Measurements from ENCODE around the gene AFF1. TPM values are rescaled to one million over a fixed set of nuclear protein-coding genes. Genes with fewer than 3 reads are reported as not detected.

Gene AFF1
- total and polyA plus RNA-seq, 2 experiments from 2014 or later, result 9.4 to 13.8 TPM

GRCh38 chr4:87019246-87019791 is 84.5 kb downstream of the AFF1 start:
- WGBS, 2 experiments (ENCODE audit: low coverage in 1 of 2, low lambda C conversion rate in 2 of 2, missing lambda C conversion rate in 2 of 2), result 88% methylated on average over 4 of the region's 4 CpGs
- no peak overlapping the region for H3K4me2 ChIP-seq (ENCODE audit: unreplicated experiment)

GRCh38 chr4:87019898-87020297 is 85.1 kb downstream of the AFF1 start:
- no peaks in the 10 kb centered on the region for H3K9me2 ChIP-seq (ENCODE audit: insufficient read depth)
- no peak overlapping the region for H3K9ac ChIP-seq
- 45 to 52% methylated on average over 2 of the region's 2 CpGs for WGBS, 2 experiments (ENCODE audit: low coverage in 1 of 2, low lambda C conversion rate in 2 of 2, missing lambda C conversion rate in 2 of 2)
- H3K4me3 ChIP-seq, result no peak overlapping the region
- in situ Hi-C loops (cut with MboI), result no loop called here
- H3F3A ChIP-seq (ENCODE audit: insufficient read depth), result peaks cover 10% of the 10 kb centered on the region
- no peaks in the 10 kb centered on the region for H3K36me3 ChIP-seq (ENCODE audit: low read depth)
- no peak overlapping the region for H3K27ac ChIP-seq
- H4K20me1 ChIP-seq (ENCODE audit: insufficient read depth), result no peaks in the 10 kb centered on the region
- H3K79me2 ChIP-seq (ENCODE audit: insufficient read depth), result peaks cover 98% of the 10 kb centered on the region
- TF ChIP-seq EZH2phosphoT487 (IDR thresholded peaks at IDR 0.05; ENCODE audit: insufficient read depth, low read depth), result no peak
- TF ChIP-seq EZH2 (IDR thresholded peaks at IDR 0.05; ENCODE audit: insufficient read depth, poor library complexity, severe bottlenecking), result no peak
- no peak for DNase-seq
- no peak overlapping the region for H3K4me2 ChIP-seq (ENCODE audit: unreplicated experiment)
- peaks cover 32% of the 10 kb centered on the region for H3K4me1 ChIP-seq (ENCODE audit: insufficient read depth)
- H2AFZ ChIP-seq, result no peak overlapping the region
- H3K27me3 ChIP-seq (replicated peaks; ENCODE audit: insufficient read depth), result no peaks in the 10 kb centered on the region
- no peaks in the 10 kb centered on the region for H3K9me3 ChIP-seq (ENCODE audit: low read depth)

More at GRCh38 chr4:87019246-87019791, 84.5 kb downstream of the AFF1 start:
- H3K27ac ChIP-seq, result no peak overlapping the region
- no peak overlapping the region for H2AFZ ChIP-seq
- peaks cover 16% of the 10 kb centered on the region for H3F3A ChIP-seq (ENCODE audit: insufficient read depth)
- H4K20me1 ChIP-seq (ENCODE audit: insufficient read depth), result no peaks in the 10 kb centered on the region
- in situ Hi-C loops (cut with MboI), result no loop called here
- H3K4me3 ChIP-seq, result no peak overlapping the region
- peaks cover 37% of the 10 kb centered on the region for H3K4me1 ChIP-seq (ENCODE audit: insufficient read depth)
- no peak for DNase-seq
- H3K9me3 ChIP-seq (ENCODE audit: low read depth), result no peaks in the 10 kb centered on the region
- H3K27me3 ChIP-seq (replicated peaks; ENCODE audit: insufficient read depth), result no peaks in the 10 kb centered on the region
- H3K9me2 ChIP-seq (ENCODE audit: insufficient read depth), result no peaks in the 10 kb centered on the region
- TF ChIP-seq EZH2phosphoT487 (IDR thresholded peaks at IDR 0.05; ENCODE audit: insufficient read depth, low read depth) (no peak), EZH2 (IDR thresholded peaks at IDR 0.05; ENCODE audit: insufficient read depth, poor library complexity, severe bottlenecking) (no peak)
- H3K36me3 ChIP-seq (ENCODE audit: low read depth), result no peaks in the 10 kb centered on the region
- H3K79me2 ChIP-seq (ENCODE audit: insufficient read depth), result peaks cover 96% of the 10 kb centered on the region
- no peak overlapping the region for H3K9ac ChIP-seq

DNA sequence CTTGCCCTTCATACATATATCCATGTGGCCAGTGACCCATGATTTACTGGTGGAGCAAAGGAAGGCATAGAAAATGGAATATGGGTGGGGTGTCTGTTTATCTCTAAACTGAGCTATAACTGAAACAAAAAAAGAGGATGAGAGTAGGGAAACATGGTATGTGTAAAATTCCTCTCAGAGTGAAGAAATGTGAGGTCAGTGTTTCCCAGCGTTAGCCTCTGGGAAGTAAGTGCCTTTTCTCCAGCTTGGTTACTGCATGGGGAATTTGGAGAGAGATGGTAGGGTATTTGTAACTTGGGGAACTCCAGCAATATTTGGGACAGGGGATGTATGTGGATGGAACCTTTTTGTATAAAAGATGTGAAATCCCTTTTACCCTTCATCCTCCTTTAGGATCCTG is 89.4 kb downstream of the AFF1 start:
- Histone ChIP-seq H3K4me2 (ENCODE audit: unreplicated experiment) (no peak overlapping the region), H3K36me3 (ENCODE audit: low read depth) (no peaks in the 10 kb centered on the region), H3K79me2 (ENCODE audit: insufficient read depth) (peaks cover 96% of the 10 kb centered on the region), H4K20me1 (ENCODE audit: insufficient read depth) (no peaks in the 10 kb centered on the region), H3K4me1 (ENCODE audit: insufficient read depth) (0 out of 2 replicates have a peak, but pooled peaks cover 2% of the 10 kb centered on the region), H3K27ac (no peak overlapping the region), H3K9ac (no peak overlapping the region), H3K27me3 (replicated peaks; ENCODE audit: insufficient read depth) (no peaks in the 10 kb centered on the region), H3K9me3 (ENCODE audit: low read depth) (no peaks in the 10 kb centered on the region), H3F3A (ENCODE audit: insufficient read depth) (no peaks in the 10 kb centered on the region), H3K9me2 (ENCODE audit: insufficient read depth) (no peaks in the 10 kb centered on the region), H3K4me3 (no peak overlapping the region), H2AFZ (no peak overlapping the region)
- TF ChIP-seq EZH2phosphoT487 (IDR thresholded peaks at IDR 0.05; ENCODE audit: insufficient read depth, low read depth) (no peak), EZH2 (IDR thresholded peaks at IDR 0.05; ENCODE audit: insufficient read depth, poor library complexity, severe bottlenecking) (no peak)
- in situ Hi-C loops (cut with MboI), result no loop called here
- 90 to 97% methylated on average over 1 of the region's 1 CpG for WGBS, 2 experiments (ENCODE audit: low coverage in 1 of 2, low lambda C conversion rate in 2 of 2, missing lambda C conversion rate in 2 of 2)
- no peak for DNase-seq

GRCh38 chr4:87025023-87025613 is 90.3 kb downstream of the AFF1 start:
- in situ Hi-C loops (cut with MboI), result no loop called here
- H3K9me2 ChIP-seq (ENCODE audit: insufficient read depth), result no peaks in the 10 kb centered on the region
- H3K79me2 ChIP-seq (ENCODE audit: insufficient read depth), result peaks cover 96% of the 10 kb centered on the region
- no peak overlapping the region for H3K4me2 ChIP-seq (ENCODE audit: unreplicated experiment)
- H3K4me3 ChIP-seq, result no peak overlapping the region
- TF ChIP-seq EZH2 (IDR thresholded peaks at IDR 0.05; ENCODE audit: insufficient read depth, poor library complexity, severe bottlenecking) (no peak), EZH2phosphoT487 (IDR thresholded peaks at IDR 0.05; ENCODE audit: insufficient read depth, low read depth) (no peak)
- no peaks in the 10 kb centered on the region for H3K36me3 ChIP-seq (ENCODE audit: low read depth)
- DNase-seq, result no peak
- no peaks in the 10 kb centered on the region for H4K20me1 ChIP-seq (ENCODE audit: insufficient read depth)
- 28 to 31% methylated on average over 5 of the region's 5 CpGs for WGBS, 2 experiments (ENCODE audit: low coverage in 1 of 2, low lambda C conversion rate in 2 of 2, missing lambda C conversion rate in 2 of 2)
- H3K27me3 ChIP-seq (replicated peaks; ENCODE audit: insufficient read depth), result no peaks in the 10 kb centered on the region
- H3K9ac ChIP-seq, result no peak overlapping the region
- H3K27ac ChIP-seq, result no peak overlapping the region
- H3K9me3 ChIP-seq (ENCODE audit: low read depth), result no peaks in the 10 kb centered on the region
- no peaks in the 10 kb centered on the region for H3F3A ChIP-seq (ENCODE audit: insufficient read depth)
- H3K4me1 ChIP-seq (ENCODE audit: insufficient read depth), result peaks cover 10% of the 10 kb centered on the region
- H2AFZ ChIP-seq, result no peak overlapping the region

Measured in GM23248 (cell line).